RWPE1 (cell line): ENCODE measurements around the gene DZANK1.
"Not testable (repeated sequence)": the region's sequence is repeated elsewhere in the genome, so short reads cannot be mapped to it uniquely, and the experiment has no call there.

Source experiments
- CTCF ChIA-PET: fragments of 350-600 bp; sonication (Branson Sonifier 250); formaldehyde crosslinking; extraction: SDS; loops from one replicate; lab custom pipeline; 2021; lab: Yijun Ruan, JAX
- POLR2A ChIA-PET: fragments of 400-600 bp; formaldehyde crosslinking; extraction: SDS; loops from one replicate; lab custom pipeline; 2020; ENCODE audit warnings: antibody characterized with exemption; ENCODE audit not compliant: low non-redundant PET; lab: Yijun Ruan, JAX
- DNase-seq: peaks from one replicate; pipeline ENCODE4 v3.0.0; 2012; ENCODE audit warnings: low spot score
- H3K27ac ChIP-seq: fragments of 450-650 bp; 2 replicates; pipeline ENCODE4 v1.5.1; 2017
- TF ChIP-seq, protein P1 (sequence below): fragments of 450-650 bp; conservative IDR thresholded peaks from 2 replicates; pipeline ENCODE4 v1.5.1; 2017; ENCODE audit warnings: low read depth, mild to moderate bottlenecking

The DZANK1 gene

DNA sequence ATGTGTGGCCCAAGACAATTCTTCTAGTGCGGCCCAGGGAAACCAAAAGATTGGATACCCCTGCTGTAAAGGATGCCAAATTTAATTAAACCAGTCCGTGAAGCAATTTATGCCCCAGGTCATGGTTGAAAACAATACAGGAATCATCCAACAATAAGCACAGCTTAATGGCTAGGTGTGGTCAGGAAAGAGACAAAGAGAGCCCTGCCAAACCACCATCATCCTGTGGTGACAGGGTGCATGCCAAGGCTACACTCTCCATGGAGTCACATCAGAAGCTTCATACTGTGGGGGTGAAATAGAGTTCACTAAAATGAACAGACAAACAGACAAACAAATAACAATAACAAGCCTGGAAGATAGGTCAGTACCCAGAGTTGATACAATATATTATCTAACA, 62.7 kb downstream of the DZANK1 start:
- H3K27ac ChIP-seq = no peak overlapping the region
- DNase-seq = no peak
- ChIA-PET CTCF (no interaction called here), POLR2A (no interaction called here)
- TF ChIP-seq, protein P1, sequence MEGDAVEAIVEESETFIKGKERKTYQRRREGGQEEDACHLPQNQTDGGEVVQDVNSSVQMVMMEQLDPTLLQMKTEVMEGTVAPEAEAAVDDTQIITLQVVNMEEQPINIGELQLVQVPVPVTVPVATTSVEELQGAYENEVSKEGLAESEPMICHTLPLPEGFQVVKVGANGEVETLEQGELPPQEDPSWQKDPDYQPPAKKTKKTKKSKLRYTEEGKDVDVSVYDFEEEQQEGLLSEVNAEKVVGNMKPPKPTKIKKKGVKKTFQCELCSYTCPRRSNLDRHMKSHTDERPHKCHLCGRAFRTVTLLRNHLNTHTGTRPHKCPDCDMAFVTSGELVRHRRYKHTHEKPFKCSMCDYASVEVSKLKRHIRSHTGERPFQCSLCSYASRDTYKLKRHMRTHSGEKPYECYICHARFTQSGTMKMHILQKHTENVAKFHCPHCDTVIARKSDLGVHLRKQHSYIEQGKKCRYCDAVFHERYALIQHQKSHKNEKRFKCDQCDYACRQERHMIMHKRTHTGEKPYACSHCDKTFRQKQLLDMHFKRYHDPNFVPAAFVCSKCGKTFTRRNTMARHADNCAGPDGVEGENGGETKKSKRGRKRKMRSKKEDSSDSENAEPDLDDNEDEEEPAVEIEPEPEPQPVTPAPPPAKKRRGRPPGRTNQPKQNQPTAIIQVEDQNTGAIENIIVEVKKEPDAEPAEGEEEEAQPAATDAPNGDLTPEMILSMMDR = no peak

DNA sequence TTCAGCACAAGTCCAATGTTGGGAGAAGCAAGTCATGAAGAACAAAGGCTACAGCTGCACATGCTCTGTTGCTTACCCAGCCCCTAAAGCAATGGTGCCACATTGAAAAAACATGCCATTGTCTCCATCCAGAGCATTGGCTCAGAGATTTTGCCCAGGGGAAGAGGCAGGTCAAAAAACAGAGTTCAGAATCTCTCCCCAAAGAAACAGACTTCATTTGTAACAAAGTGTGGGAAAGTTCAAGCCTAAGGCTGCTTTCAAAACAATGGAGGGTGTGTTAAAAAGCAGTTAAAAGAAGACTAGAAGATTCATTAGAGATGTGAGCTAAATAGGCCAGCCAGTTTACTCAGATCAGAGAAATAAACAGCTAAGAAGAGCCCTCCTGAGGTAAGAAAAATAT, 63.6 kb downstream of the DZANK1 start:
- ChIA-PET POLR2A (no interaction called here), CTCF (no interaction called here)
- no peak overlapping the region for H3K27ac ChIP-seq
- no peak for DNase-seq
- TF ChIP-seq, protein P1 = no peak

DNA sequence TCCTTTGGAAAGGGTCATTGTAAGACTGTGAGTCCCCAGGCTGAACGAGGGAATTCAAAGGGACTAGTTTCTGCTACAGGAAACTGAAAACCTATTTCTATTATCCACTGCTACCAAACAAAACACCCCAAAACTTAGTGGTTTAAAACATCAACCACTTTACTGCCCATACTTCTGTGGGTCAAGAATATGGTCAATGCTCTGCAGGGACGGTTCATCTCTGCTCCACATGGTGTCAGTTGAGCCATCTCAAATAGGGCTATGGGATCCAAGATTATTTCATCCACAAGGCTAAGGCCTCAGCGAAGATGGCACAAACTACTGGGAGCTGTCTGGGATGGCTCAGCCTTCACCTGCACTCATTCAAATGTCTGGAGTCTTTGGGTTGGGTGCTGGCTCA, 65.5 kb downstream of the DZANK1 start:
- TF ChIP-seq, protein P1 = no peak
- no peak overlapping the region for H3K27ac ChIP-seq
- ChIA-PET CTCF (no interaction called here), POLR2A (no interaction called here)
- DNase-seq = no peak

DNA sequence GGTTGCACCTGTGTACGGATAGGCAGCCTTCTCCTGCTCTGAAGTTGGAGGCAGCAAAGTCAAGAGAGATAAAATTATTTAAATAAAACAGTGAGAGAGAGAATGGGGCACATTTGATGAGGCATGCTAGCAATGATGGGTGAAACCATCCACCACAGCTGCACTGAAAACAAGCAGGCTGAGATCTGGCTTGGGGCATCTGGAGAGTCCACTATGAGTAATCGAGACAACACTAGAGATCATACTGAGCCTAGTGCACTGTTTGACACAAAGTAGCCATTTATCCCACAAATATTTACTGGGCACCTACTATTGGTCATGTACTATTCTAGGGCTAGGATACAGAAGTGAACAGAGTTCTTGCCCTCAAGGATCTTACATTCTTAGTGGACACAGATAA, 66.4 kb downstream of the DZANK1 start:
- DNase-seq = no peak
- H3K27ac ChIP-seq = no peak overlapping the region
- CTCF ChIA-PET = no interaction called here
- TF ChIP-seq, protein P1 = no peak
- POLR2A ChIA-PET = no interaction called here

DNA sequence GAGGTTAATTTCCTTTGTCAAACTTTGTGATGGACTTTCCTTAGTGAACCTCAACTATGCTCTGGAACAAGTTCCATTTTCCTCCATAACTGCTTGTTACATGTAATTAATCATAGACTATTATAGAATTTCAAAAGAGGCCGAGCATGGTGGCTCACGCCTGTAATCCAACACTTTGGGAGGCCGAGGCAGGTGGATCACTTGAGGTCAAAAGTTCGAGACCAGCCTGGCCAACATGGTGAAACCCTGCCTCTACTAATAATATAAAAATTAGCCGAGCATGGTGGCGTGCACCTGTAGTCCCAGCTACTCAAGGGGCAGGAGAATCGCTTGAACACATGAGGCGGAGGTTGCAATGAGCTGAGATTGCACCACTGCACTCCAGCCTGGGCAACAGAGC, 68.1 kb downstream of the DZANK1 start:
- DNase-seq, POLR2A ChIA-PET, H3K27ac ChIP-seq, CTCF ChIA-PET: not testable (repeated sequence)

DNA sequence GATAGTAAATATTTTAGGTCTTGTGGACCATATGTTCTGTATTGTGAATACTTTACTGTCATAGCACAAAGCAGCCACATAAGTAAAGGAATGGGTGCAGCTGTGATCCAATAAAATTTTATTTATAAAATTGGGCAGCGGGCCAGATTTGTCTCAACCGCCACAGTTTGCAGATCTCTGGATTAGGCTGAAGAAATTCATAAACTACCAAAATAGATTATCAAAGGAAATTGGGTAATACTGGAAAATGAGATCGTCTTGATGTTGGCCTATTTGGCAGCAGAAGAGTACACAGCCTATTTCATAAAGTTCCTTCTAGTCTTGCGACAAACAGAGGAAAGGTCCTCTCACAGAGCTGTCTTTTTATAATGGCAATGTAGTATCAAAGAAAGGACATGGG, 69.8 kb downstream of the DZANK1 start:
- POLR2A ChIA-PET = no interaction called here
- DNase-seq = no peak
- TF ChIP-seq, protein P1 = no peak
- CTCF ChIA-PET = interaction anchor here (0.7 kb wide), 1 partner anchor 32 kb away, joined by 3 read pairs; no protein-coding TSS in a partner anchor
- H3K27ac ChIP-seq = no peak overlapping the region

DNA sequence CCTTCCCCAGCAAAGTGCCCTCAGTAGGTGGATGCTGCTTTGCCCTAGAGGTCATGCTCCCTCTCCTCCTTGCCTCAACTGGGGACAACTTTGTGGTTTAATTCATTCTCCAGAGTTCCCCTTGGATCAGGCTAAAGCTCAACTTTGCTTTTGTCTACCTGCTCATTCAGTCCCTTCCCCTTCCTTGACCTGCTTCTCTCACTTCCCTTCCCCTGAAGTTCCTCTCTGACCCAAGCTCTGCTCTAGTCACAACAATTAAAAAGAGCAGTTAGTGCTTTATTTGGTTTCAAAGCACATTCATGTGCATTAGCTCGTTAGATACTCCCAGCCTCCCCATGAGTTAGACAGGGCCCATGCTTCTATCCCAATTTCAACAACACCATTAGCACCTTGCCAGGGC, 71.3 kb downstream of the DZANK1 start:
- no peak overlapping the region for H3K27ac ChIP-seq
- ChIA-PET CTCF (interaction anchor here (0.6 kb wide), 1 partner anchor 1226 kb away, joined by 3 read pairs; no protein-coding TSS in a partner anchor), POLR2A (no interaction called here)
- DNase-seq = no peak
- TF ChIP-seq, protein P1 = no peak
